Esophagus (tissue), 2 donors: ENCODE results near the gene CBLN1. TPM values are rescaled to one million over a fixed set of nuclear protein-coding genes. Genes with fewer than 3 reads are reported as not detected.

Source experiments
- H3K27ac ChIP-seq, 2 donors: one replicate each; pipeline ENCODE4 v1.5.1; 2013; ENCODE audit warnings: low read depth in 2 of 2, mild to moderate bottlenecking in 2 of 2, inconsistent platforms in 1 of 2, low read length in 1 of 2, moderate library complexity in 1 of 2
- H3K27me3 ChIP-seq, 2 donors: one replicate each; pipeline ENCODE4 v1.6.1; 2013; ENCODE audit warnings: low read length in 2 of 2, control low read depth in 1 of 2, mild to moderate bottlenecking in 1 of 2; ENCODE audit not compliant: insufficient read depth in 2 of 2, control insufficient read depth in 1 of 2
- H3K36me3 ChIP-seq, 2 donors: one replicate each; pipeline ENCODE4 v1.6.1; 2013; ENCODE audit warnings: low read length in 1 of 2; ENCODE audit not compliant: control insufficient read depth in 2 of 2, insufficient read depth in 2 of 2
- H3K4me1 ChIP-seq, 2 donors: one replicate each; pipeline ENCODE4 v1.6.1; 2013; ENCODE audit warnings: low read length in 1 of 2; ENCODE audit not compliant: control insufficient read depth in 2 of 2, insufficient read depth in 2 of 2
- H3K4me3 ChIP-seq, 2 donors: one replicate each; pipeline ENCODE4 v1.5.1; 2013; ENCODE audit warnings: low read length in 2 of 2, mild to moderate bottlenecking in 2 of 2, low read depth in 1 of 2, moderate library complexity in 1 of 2
- H3K9me3 ChIP-seq, 2 donors: one replicate each; pipeline ENCODE4 v1.6.1; 2013; ENCODE audit warnings: mild to moderate bottlenecking in 2 of 2, low read depth in 1 of 2, low read length in 1 of 2, moderate library complexity in 1 of 2; ENCODE audit not compliant: control insufficient read depth in 2 of 2, insufficient read depth in 1 of 2
- WGBS, 2 donors: extraction: QIAGEN DNeasy Blood & Tissue Kit; methylation state at CpG; one replicate each; pipeline ENCODE4 v1.1.7; 2013; 5-methylcytosine and 5-hydroxymethylcytosine counted together
- polyA plus RNA-seq, 2 donors: library from polyadenylated mRNA; stranded (reverse); fragments of 200-250 nt; gene quantifications; one replicate each; pipeline ENCODE4 v1.2.3, GENCODE V29; 2013
- donor health status: healthy with polysubstance abuse.
- donor health status: Bipolar disorder and iron deficiency.

The CBLN1 gene
- under 1 TPM; 0.14 to 0.26 TPM for polyA plus RNA-seq

DNA sequence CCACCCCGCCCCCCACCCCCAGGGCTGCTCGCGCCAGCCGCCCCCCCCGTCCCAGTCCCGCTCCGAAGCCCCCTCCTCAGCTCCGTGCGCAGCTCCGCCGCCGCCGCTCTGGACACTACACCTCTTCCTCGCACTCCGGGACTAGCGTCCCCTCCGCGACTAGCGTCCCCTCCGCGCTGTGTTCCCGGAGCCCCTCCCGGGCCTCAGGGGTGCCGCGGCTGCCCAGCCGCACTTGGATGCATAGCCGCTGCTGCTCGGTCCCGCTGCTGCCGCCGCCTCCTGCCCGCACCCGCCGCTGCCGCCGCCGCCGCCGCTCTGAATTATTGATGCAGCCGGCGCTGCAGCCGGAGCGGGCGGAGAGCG is at the start of gene CBLN1:
TSS of gene CBLN1 (minus strand) at position 359 of the 363 bp plus-strand sequence. CDS start 373 bp downstream, outside the sequence.
- Histone ChIP-seq H3K27ac (peak within 1 kb of the TSS in 1 of 2 donors; percentile 17), H3K4me3 (peak within 1 kb of the TSS; percentile 7 to 53), H3K27me3 (peaks cover 19 to 38% of the 10 kb centered on the region in 2 donors), H3K4me1 (peaks cover 11 to 13% of the 10 kb centered on the region in 2 donors), H3K9me3 (peaks cover 0 to 10% of the 10 kb centered on the region in 2 donors), H3K36me3 (no peaks in the 10 kb centered on the region)
- 1 to 2% methylated on average over 25 to 45 of the region's 45 CpGs for WGBS, 2 donors

DNA sequence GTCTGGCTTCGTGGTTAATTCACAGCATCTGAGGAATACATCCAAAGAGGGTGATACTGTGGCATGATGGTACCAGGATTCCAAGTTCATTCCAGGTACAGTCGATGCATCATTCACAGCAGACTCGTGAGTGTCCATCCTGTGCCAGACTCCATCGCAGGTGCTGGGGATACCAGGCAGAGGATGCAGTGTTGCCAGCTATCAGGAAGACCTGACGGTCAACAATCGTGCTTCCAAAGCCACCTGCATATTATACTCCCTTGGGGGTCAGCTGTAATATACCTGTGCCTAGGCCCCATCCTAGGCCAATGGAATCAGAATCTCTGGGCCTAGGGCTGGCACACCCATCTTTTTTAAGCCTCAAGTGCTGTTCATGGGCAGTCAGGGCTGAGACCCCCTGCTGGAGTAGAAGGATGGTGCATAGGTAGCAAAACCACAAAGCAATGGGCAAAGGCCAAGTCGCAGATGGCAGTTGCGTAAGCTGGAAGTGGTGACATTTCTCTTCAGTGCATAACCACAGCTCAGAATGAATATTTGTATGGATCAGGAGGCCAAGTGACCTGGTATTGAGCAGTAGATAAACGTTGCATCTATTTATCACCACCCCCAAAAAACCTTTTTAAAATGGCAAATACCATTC is 49.0 kb upstream of the CBLN1 start:
- Histone ChIP-seq H3K4me3 (no peak overlapping the region), H3K4me1 (peaks cover 0 to 4% of the 10 kb centered on the region in 2 donors), H3K9me3 (no peaks in the 10 kb centered on the region), H3K27me3 (no peaks in the 10 kb centered on the region), H3K27ac (no peak overlapping the region), H3K36me3 (no peaks in the 10 kb centered on the region)
- WGBS, 2 donors: 72 to 76% methylated on average over 9 of the region's 9 CpGs

DNA sequence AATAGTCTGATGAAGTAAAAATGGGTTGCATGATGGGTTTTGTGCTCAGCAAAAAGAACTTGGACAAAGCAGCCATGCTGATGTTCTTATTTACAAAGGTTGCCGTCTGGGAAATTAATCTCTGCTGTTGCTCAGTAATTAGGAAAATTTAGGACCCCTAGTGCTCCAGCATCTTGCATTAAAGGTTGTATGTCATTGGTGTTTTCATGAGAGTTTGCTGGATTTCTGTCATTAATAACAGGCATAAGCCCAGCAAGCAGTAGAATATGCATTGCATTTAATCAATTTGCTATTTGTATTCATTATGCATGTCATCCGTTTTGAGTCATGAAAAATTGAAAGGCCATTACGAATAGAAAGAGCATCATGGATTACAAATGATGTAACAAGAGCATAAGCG is 46.7 kb upstream of the CBLN1 start:
- Histone ChIP-seq H3K27ac (no peak overlapping the region), H3K27me3 (no peaks in the 10 kb centered on the region), H3K36me3 (no peaks in the 10 kb centered on the region), H3K4me3 (no peak overlapping the region), H3K4me1 (peaks cover 0 to 2% of the 10 kb centered on the region in 2 donors), H3K9me3 (no peaks in the 10 kb centered on the region)
- WGBS, 2 donors: 77 to 78% methylated on average over 4 of the region's 4 CpGs

DNA sequence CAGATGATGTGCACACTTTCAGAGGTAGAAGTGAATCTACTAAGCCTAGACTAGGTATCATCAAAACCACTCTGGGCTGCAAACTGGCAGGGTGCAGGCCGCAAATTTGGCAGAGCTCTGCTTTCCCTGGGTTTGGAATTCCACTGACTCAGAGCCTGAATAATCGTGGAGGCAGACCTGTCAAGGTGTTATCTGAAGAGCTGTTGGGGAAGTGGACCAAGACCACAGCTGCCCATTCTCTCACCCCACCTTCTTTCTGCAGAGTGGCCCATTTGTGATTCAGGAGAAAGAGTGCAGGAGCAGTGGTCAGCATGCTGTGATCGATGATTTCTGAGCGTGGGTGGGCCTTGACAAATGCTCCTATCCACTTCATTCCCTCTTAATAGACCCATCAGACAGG is 45.8 kb upstream of the CBLN1 start:
- Histone ChIP-seq H3K27ac (no peak overlapping the region), H3K27me3 (no peaks in the 10 kb centered on the region), H3K4me1 (no peaks in the 10 kb centered on the region), H3K4me3 (no peak overlapping the region), H3K36me3 (no peaks in the 10 kb centered on the region), H3K9me3 (no peaks in the 10 kb centered on the region)
- WGBS, 2 donors: 65 to 72% methylated on average over 4 of the region's 4 CpGs

DNA sequence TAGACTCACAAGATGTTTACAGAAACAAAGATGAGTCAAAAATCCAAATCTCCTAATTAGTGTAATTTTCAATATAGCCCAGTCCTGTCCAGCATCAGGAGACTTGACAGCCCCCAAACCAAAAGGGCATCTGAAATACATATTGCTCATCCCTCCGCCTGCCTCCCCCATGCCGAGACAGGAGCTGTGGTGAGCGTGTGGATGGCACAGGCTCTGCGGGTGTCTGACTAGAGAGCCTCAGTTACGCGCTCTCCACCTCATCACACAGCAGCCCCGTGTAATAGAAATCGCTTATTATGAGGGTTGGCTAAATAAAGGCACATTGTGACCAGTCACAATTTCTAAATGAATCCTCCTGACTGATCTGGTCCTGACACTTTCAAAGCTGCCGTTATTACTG is 43.1 kb upstream of the CBLN1 start:
- Histone ChIP-seq H3K4me1 (no peaks in the 10 kb centered on the region), H3K36me3 (no peaks in the 10 kb centered on the region), H3K27ac (no peak overlapping the region), H3K4me3 (no peak overlapping the region), H3K27me3 (no peaks in the 10 kb centered on the region), H3K9me3 (no peaks in the 10 kb centered on the region)
- WGBS, 2 donors: 89% methylated on average over 9 of the region's 9 CpGs

DNA sequence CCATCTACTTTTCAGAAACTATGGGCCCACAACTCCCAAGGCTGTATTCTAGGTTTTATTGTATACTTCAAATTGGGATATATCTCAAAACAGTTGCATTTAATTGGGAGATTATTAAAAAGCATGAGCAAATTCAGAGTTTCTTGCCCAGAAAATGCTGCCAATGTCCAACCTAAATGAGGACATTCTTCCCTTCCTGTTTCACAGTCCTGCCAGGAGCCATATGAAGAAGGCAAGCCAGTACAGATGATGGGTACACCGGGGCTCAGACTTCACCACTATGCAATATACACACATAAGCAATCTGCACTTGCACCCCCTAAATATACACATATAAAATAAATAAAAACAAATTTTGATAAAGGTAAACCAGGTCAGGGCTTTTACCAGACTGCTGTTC is 34.0 kb upstream of the CBLN1 start:
- Histone ChIP-seq H3K4me1 (no peaks in the 10 kb centered on the region), H3K36me3 (no peaks in the 10 kb centered on the region), H3K9me3 (no peaks in the 10 kb centered on the region), H3K27ac (no peak overlapping the region), H3K27me3 (no peaks in the 10 kb centered on the region), H3K4me3 (no peak overlapping the region)
- WGBS, 2 donors: 85 to 96% methylated on average over 1 of the region's 1 CpG

DNA sequence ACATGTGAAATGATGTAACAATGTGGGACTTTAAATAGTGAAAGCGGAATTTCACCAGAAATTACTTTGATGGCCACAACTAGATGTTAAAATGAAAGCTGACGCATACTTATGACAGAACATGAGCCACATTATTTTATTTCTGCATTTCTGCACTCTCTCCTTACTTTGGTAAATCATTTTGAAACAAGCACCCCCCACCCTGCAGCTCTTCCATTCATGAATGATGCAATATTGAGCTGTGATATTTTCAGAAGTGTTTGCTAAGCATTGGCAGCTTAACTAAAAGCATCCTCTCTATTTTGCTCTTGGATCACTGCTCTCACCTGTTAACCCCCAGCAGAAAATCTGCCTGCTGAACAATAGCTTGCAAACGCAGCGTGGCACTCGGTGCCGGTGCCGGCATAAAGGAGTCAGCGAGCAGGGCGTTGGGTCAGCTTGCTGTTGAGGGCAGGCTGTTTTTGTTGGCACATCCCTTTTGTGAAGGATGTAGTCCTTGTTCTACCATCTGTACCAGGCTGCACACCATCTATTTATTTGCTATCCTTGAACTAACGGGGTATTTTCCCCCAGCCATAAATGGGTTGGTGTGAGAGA is 30.8 kb upstream of the CBLN1 start:
- Histone ChIP-seq H3K27me3 (no peaks in the 10 kb centered on the region), H3K27ac (no peak overlapping the region), H3K4me1 (no peaks in the 10 kb centered on the region), H3K9me3 (no peaks in the 10 kb centered on the region), H3K4me3 (no peak overlapping the region), H3K36me3 (no peaks in the 10 kb centered on the region)
- WGBS, 2 donors: 44 to 50% methylated on average over 10 of the region's 10 CpGs

DNA sequence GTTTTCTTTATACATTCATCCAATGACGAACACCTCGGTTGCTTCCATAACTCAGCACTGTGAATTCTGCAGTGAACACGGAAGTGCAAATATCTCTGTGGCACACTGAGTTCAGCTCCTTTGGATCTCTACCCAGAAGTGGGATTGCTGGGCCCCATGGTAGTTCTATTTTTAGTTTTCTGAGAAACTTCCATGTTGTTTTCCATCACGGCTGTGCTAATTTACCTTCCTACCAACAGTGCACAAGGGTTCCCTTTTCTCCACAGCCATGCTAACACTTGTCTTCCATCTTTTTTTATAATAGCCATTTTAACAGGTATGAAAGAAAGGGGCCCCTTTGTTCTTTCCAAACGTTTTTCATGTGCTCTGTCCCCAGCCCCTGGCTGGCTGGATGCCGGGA is 30.2 kb upstream of the CBLN1 start:
- no peaks in the 10 kb centered on the region for H3K36me3 ChIP-seq
- no peaks in the 10 kb centered on the region for H3K9me3 ChIP-seq
- no peak overlapping the region for H3K27ac ChIP-seq
- H3K27me3 ChIP-seq: no peaks in the 10 kb centered on the region
- H3K4me1 ChIP-seq: no peaks in the 10 kb centered on the region
- WGBS, 2 donors: 67 to 73% methylated on average over 6 of the region's 6 CpGs
- H3K4me3 ChIP-seq: no peak overlapping the region

DNA sequence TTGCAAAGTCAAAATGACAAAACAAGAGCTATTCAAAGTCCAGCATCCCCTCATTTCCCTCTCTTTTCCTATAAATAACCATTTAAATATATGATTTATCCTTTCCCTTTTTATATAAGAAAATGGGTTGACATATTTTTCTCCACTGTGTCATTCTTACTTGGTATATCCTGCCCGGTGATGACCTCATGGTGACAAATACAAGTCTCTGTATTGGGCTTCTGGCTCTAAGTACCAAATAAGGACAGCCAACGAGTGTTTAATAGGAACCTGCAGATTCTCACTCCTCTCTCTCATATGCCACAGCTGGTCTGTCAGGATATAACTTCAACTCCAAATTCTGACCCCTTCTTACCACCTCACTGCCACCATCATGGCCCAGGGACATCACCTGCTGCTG is 25.5 kb upstream of the CBLN1 start:
- H3K9me3 ChIP-seq: no peaks in the 10 kb centered on the region
- H3K4me1 ChIP-seq: no peaks in the 10 kb centered on the region
- peaks cover 0 to 3% of the 10 kb centered on the region in 2 donors for H3K27me3 ChIP-seq
- 63 to 75% methylated on average over 2 of the region's 2 CpGs for WGBS, 2 donors
- H3K36me3 ChIP-seq: no peaks in the 10 kb centered on the region
- no peak overlapping the region for H3K4me3 ChIP-seq
- H3K27ac ChIP-seq: no peak overlapping the region

DNA sequence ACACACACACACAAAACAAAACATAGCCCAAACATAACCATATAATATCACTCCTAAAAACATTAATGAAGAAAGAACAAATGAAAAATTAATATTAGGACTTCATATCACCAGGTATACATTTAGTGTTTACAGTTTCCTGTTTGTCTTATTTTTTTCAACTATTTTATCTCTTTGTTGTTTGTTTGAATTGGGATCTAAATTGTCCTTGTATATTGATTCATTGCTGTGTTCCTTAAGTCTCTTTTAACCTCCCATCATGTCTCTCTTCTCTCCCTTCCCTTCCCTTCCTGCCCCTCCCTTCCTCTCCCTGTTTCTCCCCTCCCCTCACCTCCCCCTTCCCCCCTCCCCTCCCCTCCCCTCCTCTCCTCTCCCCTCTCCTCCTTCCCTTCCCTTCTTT is 23.8 kb upstream of the CBLN1 start:
- Histone ChIP-seq H3K36me3 (no peaks in the 10 kb centered on the region), H3K4me1 (no peaks in the 10 kb centered on the region), H3K4me3 (no peak overlapping the region), H3K27ac (no peak overlapping the region), H3K27me3 (peaks cover 0 to 3% of the 10 kb centered on the region in 2 donors), H3K9me3 (no peaks in the 10 kb centered on the region)
